SK-N-SH (cell line): ENCODE results near the gene OR2L3. TPM values are rescaled to one million over a fixed set of nuclear protein-coding genes. Genes with fewer than 3 reads are reported as not detected.

Experiments used
- CTCF ChIA-PET: fragments of 300-600, 350-600 bp; formaldehyde crosslinking; extraction: SDS; loops from one replicate; lab custom pipeline; 2021; lab: Yijun Ruan, JAX
- POLR2A ChIA-PET: fragments of 350-600 bp; sonication (Branson Sonifier 250); formaldehyde crosslinking; extraction: SDS; loops from one replicate; lab custom pipeline; 2020; ENCODE audit warnings: antibody characterized with exemption, inconsistent platforms; lab: Yijun Ruan, JAX
- DNase-seq: peaks from one replicate; pipeline ENCODE4 v3.0.0; 2012
- H2AFZ ChIP-seq: fragments of 200-600 bp; sonication (generic); 2 replicates; pipeline ENCODE4 v1.8.1; 2016; ENCODE audit warnings: antibody characterized with exemption, mild to moderate bottlenecking, low read depth
- H3F3A ChIP-seq: fragments of 200-600 bp; sonication (generic); replicated peaks from 2 replicates; pipeline ENCODE3; 2016; ENCODE audit warnings: antibody characterized with exemption, mild to moderate bottlenecking; ENCODE audit not compliant: insufficient read depth
- H3K27ac ChIP-seq, 2 experiments: fragments of 200-500 bp in 1 of 2; fragments of 200-600 bp in 1 of 2; sonication (Bioruptor generic) in 1 of 2; sonication (generic), shearing (Covaris generic) in 1 of 2; 2 replicates each; pipeline versions ENCODE4 v1.5.1 to v1.6.1; 2014 to 2016; ENCODE audit warnings: low read depth in 2 of 2, inconsistent platforms in 1 of 2, low read length in 1 of 2, mild to moderate bottlenecking in 1 of 2, mixed read lengths in 1 of 2
- H3K27me3 ChIP-seq: fragments of 200-600 bp; sonication (generic), shearing (Covaris generic); 2 replicates; pipeline ENCODE4 v1.6.1; 2016; ENCODE audit warnings: mixed run types; ENCODE audit not compliant: insufficient read depth
- H3K36me3 ChIP-seq, 2 experiments: fragments of 200-500 bp in 1 of 2; fragments of 200-600 bp in 1 of 2; sonication (Bioruptor generic) in 1 of 2; sonication (generic) in 1 of 2; replicated peaks in 1 of 2; 2 replicates each; pipeline versions ENCODE3 to v1.5.1; 2014 to 2016; ENCODE audit warnings: low read length in 1 of 2, mild to moderate bottlenecking in 1 of 2; ENCODE audit not compliant: insufficient read depth in 2 of 2, control insufficient read depth in 1 of 2
- H3K4me1 ChIP-seq, 2 experiments: fragments of 200-500 bp in 1 of 2; fragments of 200-600 bp in 1 of 2; sonication (Bioruptor generic) in 1 of 2; sonication (generic), shearing (Covaris generic) in 1 of 2; 2 replicates each; pipeline versions ENCODE4 v1.5.1 to v1.6.1; 2014 to 2016; ENCODE audit warnings: low read depth in 1 of 2, low read length in 1 of 2, mixed run types in 1 of 2; ENCODE audit not compliant: insufficient read depth in 2 of 2, control insufficient read depth in 1 of 2
- H3K4me2 ChIP-seq: fragments of 200-600 bp; sonication (generic), shearing (Covaris generic); 2 replicates; pipeline ENCODE4 v1.6.1; 2017; ENCODE audit warnings: mixed run types
- H3K4me3 ChIP-seq, 2 experiments: fragments of 200-500 bp in 1 of 2; fragments of 200-600 bp in 1 of 2; sonication (Bioruptor generic) in 1 of 2; sonication (generic), shearing (Covaris generic) in 1 of 2; 2 replicates each; pipeline versions ENCODE4 v1.5.1 to v1.8.1; 2014 to 2016; ENCODE audit warnings: low read depth in 2 of 2, inconsistent platforms in 1 of 2, low read length in 1 of 2, mild to moderate bottlenecking in 1 of 2, mixed read lengths in 1 of 2, moderate library complexity in 1 of 2
- H3K79me2 ChIP-seq: fragments of 200-600 bp; sonication (generic); 2 replicates; pipeline ENCODE4 v1.8.1; 2017; ENCODE audit warnings: mild to moderate bottlenecking; ENCODE audit not compliant: insufficient read depth
- H3K9ac ChIP-seq: fragments of 200-600 bp; sonication (generic); 2 replicates; pipeline ENCODE4 v1.6.1; 2017; ENCODE audit warnings: mixed run types
- H3K9me2 ChIP-seq: fragments of 200-600 bp; sonication (generic); 2 replicates; pipeline ENCODE4 v1.6.1; 2017; ENCODE audit warnings: mixed run types
- H3K9me3 ChIP-seq: fragments of 200-600 bp; sonication (generic); 2 replicates; pipeline ENCODE4 v1.6.1; 2017; ENCODE audit warnings: mixed run types, mild to moderate bottlenecking, moderate library complexity
- H4K20me1 ChIP-seq: fragments of 200-600 bp; sonication (generic); 2 replicates; pipeline ENCODE4 v1.6.1; 2017; ENCODE audit warnings: mild to moderate bottlenecking, mixed run types; ENCODE audit not compliant: insufficient read depth
- EP300 ChIP-seq, 2 experiments: IDR thresholded peaks; 2 replicates each; pipeline versions ENCODE4 v1.4.0 to v1.6.1; 2012; ENCODE audit warnings: borderline replicate concordance in 1 of 2, low read depth in 1 of 2, low read length in 1 of 2
- FOXM1 ChIP-seq: IDR thresholded peaks from 2 replicates; pipeline ENCODE4 v1.4.0; 2012; ENCODE audit warnings: low read depth, mild to moderate bottlenecking
- JUND ChIP-seq: IDR thresholded peaks from 2 replicates; pipeline ENCODE4 v1.4.0; 2012
- MXI1 ChIP-seq: IDR thresholded peaks from 2 replicates; pipeline ENCODE4 v1.6.1; 2012; ENCODE audit warnings: mild to moderate bottlenecking, low read depth, low read length, improper control_type of control experiment
- NFIC ChIP-seq: IDR thresholded peaks from 2 replicates; pipeline ENCODE4 v1.4.0; 2012; ENCODE audit warnings: borderline replicate concordance
- POLR2AphosphoS5 ChIP-seq: IDR thresholded peaks from 2 replicates; pipeline ENCODE4 v1.6.1; 2012; ENCODE audit warnings: low read depth, low read length
- RAD21 ChIP-seq: IDR thresholded peaks from 2 replicates; pipeline ENCODE4 v1.6.1; 2012; ENCODE audit warnings: mild to moderate bottlenecking, low read length
- RCOR1 ChIP-seq: fragments of 150-350 bp; IDR thresholded peaks from 2 replicates; pipeline ENCODE4 v1.6.1; 2017; ENCODE audit warnings: antibody characterized with exemption, low read length
- RFX5 ChIP-seq: IDR thresholded peaks from 2 replicates; pipeline ENCODE4 v1.6.1; 2012; ENCODE audit warnings: mild to moderate bottlenecking, improper control_type of control experiment, low read length
- RXRA ChIP-seq: IDR thresholded peaks from 2 replicates; pipeline ENCODE4 v1.4.0; 2012; ENCODE audit warnings: low read depth, mild to moderate bottlenecking, borderline replicate concordance
- SIN3A ChIP-seq: IDR thresholded peaks from 2 replicates; pipeline ENCODE4 v1.6.1; 2012; ENCODE audit warnings: low read depth, mild to moderate bottlenecking, low read length, moderate library complexity, borderline replicate concordance
- TAF1 ChIP-seq: IDR thresholded peaks from 2 replicates; pipeline ENCODE4 v1.6.1; 2012; ENCODE audit warnings: low read depth, mild to moderate bottlenecking, low read length, moderate library complexity, borderline replicate concordance
- TEAD4 ChIP-seq: IDR thresholded peaks from 2 replicates; pipeline ENCODE4 v1.4.0; 2012; ENCODE audit warnings: mild to moderate bottlenecking, borderline replicate concordance; ENCODE audit not compliant: insufficient read depth
- YY1 ChIP-seq: IDR thresholded peaks from 2 replicates; pipeline ENCODE4 v1.4.0; 2012; ENCODE audit warnings: low read depth, mild to moderate bottlenecking
- WGBS: methylation state at CpG from one replicate; pipeline ENCODE4 v1.1.6; 2017; ENCODE audit warnings: low lambda C conversion rate; 5-methylcytosine and 5-hydroxymethylcytosine counted together
- polyA plus RNA-seq, 3 experiments: library from polyadenylated mRNA; depleted of rRNA; stranded (reverse); fragments of >200 nt; gene quantifications; 2 replicates each; pipeline ENCODE4 v1.2.3, GENCODE V29; 2012
- TF ChIP-seq, protein P1 (sequence below): IDR thresholded peaks from 2 replicates; pipeline ENCODE4 v1.4.0; 2012; ENCODE audit warnings: low read depth, borderline replicate concordance
- TF ChIP-seq, protein P2 (sequence below): fragments of 150-350 bp; IDR thresholded peaks from 2 replicates; pipeline ENCODE4 v1.6.1; 2016; ENCODE audit warnings: mild to moderate bottlenecking, low read depth, low read length

The OR2L3 gene, protein sequence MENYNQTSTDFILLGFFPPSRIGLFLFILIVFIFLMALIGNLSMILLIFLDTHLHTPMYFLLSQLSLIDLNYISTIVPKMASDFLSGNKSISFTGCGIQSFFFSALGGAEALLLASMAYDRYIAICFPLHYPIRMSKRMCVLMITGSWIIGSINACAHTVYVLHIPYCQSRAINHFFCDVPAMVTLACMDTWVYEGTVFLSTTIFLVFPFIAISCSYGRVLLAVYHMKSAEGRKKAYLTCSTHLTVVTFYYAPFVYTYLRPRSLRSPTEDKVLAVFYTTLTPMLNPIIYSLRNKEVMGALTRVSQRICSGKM
- 0.02 and 0.03 TPM in 2 replicates for polyA plus RNA-seq (2012; rRNA removed)
- polyA plus RNA-seq (2012; cell fraction: cytosol; rRNA removed), result 0.01 TPM in 2 replicates
- polyA plus RNA-seq (2012; cell fraction: nucleus; rRNA removed), result 0.05 TPM in 2 replicates

DNA sequence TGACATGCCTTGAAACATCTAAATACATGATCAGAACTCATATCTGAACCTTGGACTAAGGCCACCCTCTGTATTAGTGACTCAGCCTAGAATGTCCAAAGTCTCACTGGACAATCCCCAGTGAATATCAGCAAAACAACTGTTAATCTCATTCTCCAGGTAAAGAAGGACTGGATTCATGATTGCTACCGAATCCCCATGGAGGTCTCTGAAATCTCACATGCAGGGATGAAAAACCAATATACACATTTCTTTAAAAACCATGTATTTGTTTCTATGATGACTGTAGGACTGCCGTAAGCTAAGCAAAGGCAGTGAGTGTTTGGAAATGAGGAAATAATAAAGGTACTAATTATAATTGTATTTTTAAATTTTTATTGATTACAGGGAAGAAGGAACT is at the start of gene OR2L3:
Gene OR2L3, plus strand, starts transcription at position 301 of the 400 bp plus-strand sequence. CDS start 13,846 bp downstream, outside the sequence.
- Histone ChIP-seq H3K9me3 (no peaks in the 10 kb centered on the region), H3K27me3 (no peaks in the 10 kb centered on the region), H3K27ac (no peak within 1 kb of the TSS), H3K9ac (no peak within 1 kb of the TSS), H3K79me2 (no peaks in the 10 kb centered on the region), H3K36me3 (no peaks in the 10 kb centered on the region), H2AFZ (no peak within 1 kb of the TSS), H3F3A (no peaks in the 10 kb centered on the region), H3K4me2 (no peak within 1 kb of the TSS), H3K9me2 (no peaks in the 10 kb centered on the region), H3K4me3 (no peak within 1 kb of the TSS), H4K20me1 (no peaks in the 10 kb centered on the region), H3K4me1 (no peaks in the 10 kb centered on the region)
- WGBS, result 3% methylated on average over 2 of the region's 2 CpGs
- DNase-seq, result no peak
- ChIA-PET POLR2A (no interaction called here), CTCF (no interaction called here)
- no peak for TF ChIP-seq EP300 (IDR thresholded peaks at IDR 0.05; ENCODE audit: borderline replicate concordance in 1 of 2, low read depth in 1 of 2, low read length in 1 of 2)
- TF ChIP-seq, protein P1, sequence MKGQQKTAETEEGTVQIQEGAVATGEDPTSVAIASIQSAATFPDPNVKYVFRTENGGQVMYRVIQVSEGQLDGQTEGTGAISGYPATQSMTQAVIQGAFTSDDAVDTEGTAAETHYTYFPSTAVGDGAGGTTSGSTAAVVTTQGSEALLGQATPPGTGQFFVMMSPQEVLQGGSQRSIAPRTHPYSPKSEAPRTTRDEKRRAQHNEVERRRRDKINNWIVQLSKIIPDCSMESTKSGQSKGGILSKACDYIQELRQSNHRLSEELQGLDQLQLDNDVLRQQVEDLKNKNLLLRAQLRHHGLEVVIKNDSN, result no peak
- no peak for TF ChIP-seq RAD21
- TF ChIP-seq SIN3A, result no peak
- TF ChIP-seq MXI1, result no peak
- no peak for TF ChIP-seq POLR2AphosphoS5
- no peak for TF ChIP-seq TEAD4

DNA sequence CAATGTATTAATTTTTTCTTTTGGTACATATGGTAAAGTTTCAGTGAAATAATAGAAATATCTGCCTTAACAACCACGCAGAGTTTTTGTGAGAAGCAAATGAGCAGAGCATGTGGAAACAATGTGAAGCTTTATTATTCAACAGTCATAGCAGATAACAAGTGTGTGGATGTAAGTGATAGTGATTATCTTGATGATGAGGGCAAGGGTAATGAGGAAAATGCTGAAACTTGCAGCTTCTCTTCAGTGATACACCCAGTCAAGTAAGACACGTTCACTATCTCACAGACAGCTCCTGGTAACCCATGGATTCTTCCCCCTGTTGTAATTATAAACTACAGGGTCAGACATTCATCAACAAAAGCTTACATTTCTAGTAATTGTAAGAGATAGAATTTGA is 47.8 kb upstream of the OR2L3 start:
- no peak overlapping the region for H3K27ac ChIP-seq
- no peak overlapping the region for H3K9ac ChIP-seq
- no peaks in the 10 kb centered on the region for H3K27me3 ChIP-seq
- H3F3A ChIP-seq, result no peaks in the 10 kb centered on the region
- 0 out of 2 replicates have a peak, but pooled peaks cover 4% of the 10 kb centered on the region for H3K9me3 ChIP-seq
- 9% methylated on average over 2 of the region's 2 CpGs for WGBS
- no peaks in the 10 kb centered on the region for H4K20me1 ChIP-seq
- no peak overlapping the region for H3K4me3 ChIP-seq
- TF ChIP-seq RFX5 (no peak), SIN3A (no peak), NFIC (no peak), RXRA (no peak), JUND (no peak), FOXM1 (no peak), TAF1 (no peak), YY1 (no peak), RCOR1 (no peak)
- TF ChIP-seq, protein P2, sequence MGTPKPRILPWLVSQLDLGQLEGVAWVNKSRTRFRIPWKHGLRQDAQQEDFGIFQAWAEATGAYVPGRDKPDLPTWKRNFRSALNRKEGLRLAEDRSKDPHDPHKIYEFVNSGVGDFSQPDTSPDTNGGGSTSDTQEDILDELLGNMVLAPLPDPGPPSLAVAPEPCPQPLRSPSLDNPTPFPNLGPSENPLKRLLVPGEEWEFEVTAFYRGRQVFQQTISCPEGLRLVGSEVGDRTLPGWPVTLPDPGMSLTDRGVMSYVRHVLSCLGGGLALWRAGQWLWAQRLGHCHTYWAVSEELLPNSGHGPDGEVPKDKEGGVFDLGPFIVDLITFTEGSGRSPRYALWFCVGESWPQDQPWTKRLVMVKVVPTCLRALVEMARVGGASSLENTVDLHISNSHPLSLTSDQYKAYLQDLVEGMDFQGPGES, result no peak
- H3K36me3 ChIP-seq, result no peaks in the 10 kb centered on the region
- no peaks in the 10 kb centered on the region for H3K79me2 ChIP-seq
- no peak overlapping the region for H2AFZ ChIP-seq
- H3K4me2 ChIP-seq, result no peak overlapping the region
- H3K9me2 ChIP-seq, result no peaks in the 10 kb centered on the region
- POLR2A ChIA-PET, result no interaction called here
- CTCF ChIA-PET, result no interaction called here
- DNase-seq, result no peak
- H3K4me1 ChIP-seq, result no peaks in the 10 kb centered on the region
